GM08714 (cell line): Measurements from ENCODE around the gene HINT2.

Source experiments
- H3K4me3 ChIP-seq: fragments of 200-500 bp; sonication (Bioruptor generic); 2 replicates; pipeline ENCODE4 v1.5.1; 2014; ENCODE audit warnings: mild to moderate bottlenecking, low read length, inconsistent platforms
- ZNF274 ChIP-seq: IDR thresholded peaks from 2 replicates; pipeline ENCODE4 v1.6.1; 2012; ENCODE audit warnings: mild to moderate bottlenecking, low read depth, low read length

The HINT2 gene

GRCh38 chr9:35790385-35791296 lies 24.2 kb downstream of the HINT2 start:
- no peak overlapping the region for H3K4me3 ChIP-seq
- TF ChIP-seq ZNF274, result no peak

- no peak for TF ChIP-seq ZNF274
- no peak overlapping the region for H3K4me3 ChIP-seq
These were observed 24.8 kb downstream of the HINT2 start for GRCh38 chr9:35790025-35790384.

- H3K4me3 ChIP-seq, result no peak overlapping the region
- no peak for TF ChIP-seq ZNF274
These were observed 25.3 kb downstream of the HINT2 start for GRCh38 chr9:35789541-35789940.

- TF ChIP-seq ZNF274, result no peak
These were observed 31.4 kb downstream of the HINT2 start for GRCh38 chr9:35783418-35783817.

GRCh38 chr9:35781066-35781465 lies 33.8 kb downstream of the HINT2 start:
- no peak overlapping the region for H3K4me3 ChIP-seq
- no peak for TF ChIP-seq ZNF274

More at GRCh38 chr9:35783418-35783817, 31.4 kb downstream of the HINT2 start:
- H3K4me3 ChIP-seq, result no peak overlapping the region

- no peak for TF ChIP-seq ZNF274
- H3K4me3 ChIP-seq, result no peak overlapping the region
These were observed 36.3 kb downstream of the HINT2 start for GRCh38 chr9:35778496-35778895.

GRCh38 chr9:35776018-35776417 lies 38.8 kb downstream of the HINT2 start:
- no peak for TF ChIP-seq ZNF274
- no peak overlapping the region for H3K4me3 ChIP-seq

GRCh38 chr9:35774907-35775635 lies 39.8 kb downstream of the HINT2 start:
- TF ChIP-seq ZNF274, result no peak
- no peak overlapping the region for H3K4me3 ChIP-seq

- no peak for TF ChIP-seq ZNF274
- no peak overlapping the region for H3K4me3 ChIP-seq
These were observed 42.9 kb downstream of the HINT2 start for GRCh38 chr9:35771943-35772342.

- no peak overlapping the region for H3K4me3 ChIP-seq
- TF ChIP-seq ZNF274, result no peak
These were observed 43.3 kb downstream of the HINT2 start for GRCh38 chr9:35771534-35771933.

- no peak for TF ChIP-seq ZNF274
- H3K4me3 ChIP-seq, result no peak overlapping the region
These were observed 43.8 kb downstream of the HINT2 start for GRCh38 chr9:35771075-35771433.

- no peak overlapping the region for H3K4me3 ChIP-seq
- TF ChIP-seq ZNF274, result no peak
These were observed 45.1 kb downstream of the HINT2 start for GRCh38 chr9:35769763-35770162.

- TF ChIP-seq ZNF274, result no peak
- H3K4me3 ChIP-seq, result no peak overlapping the region
These were observed 47.4 kb downstream of the HINT2 start for GRCh38 chr9:35767458-35767857.

GRCh38 chr9:35766997-35767396 lies 47.8 kb downstream of the HINT2 start:
- no peak overlapping the region for H3K4me3 ChIP-seq
- TF ChIP-seq ZNF274, result no peak

GRCh38 chr9:35763803-35764202 lies 51.0 kb downstream of the HINT2 start:
- H3K4me3 ChIP-seq, result no peak overlapping the region
- no peak for TF ChIP-seq ZNF274
